Cerebellar cortex (tissue), 1 donor: ENCODE measurements around the gene TRUB2.

Source experiments
- DNase-seq: peaks from one replicate; pipeline ENCODE4 v3.0.0-alpha.2; 2015; ENCODE audit warnings: low spot score

TRUB2 gene

DNA sequence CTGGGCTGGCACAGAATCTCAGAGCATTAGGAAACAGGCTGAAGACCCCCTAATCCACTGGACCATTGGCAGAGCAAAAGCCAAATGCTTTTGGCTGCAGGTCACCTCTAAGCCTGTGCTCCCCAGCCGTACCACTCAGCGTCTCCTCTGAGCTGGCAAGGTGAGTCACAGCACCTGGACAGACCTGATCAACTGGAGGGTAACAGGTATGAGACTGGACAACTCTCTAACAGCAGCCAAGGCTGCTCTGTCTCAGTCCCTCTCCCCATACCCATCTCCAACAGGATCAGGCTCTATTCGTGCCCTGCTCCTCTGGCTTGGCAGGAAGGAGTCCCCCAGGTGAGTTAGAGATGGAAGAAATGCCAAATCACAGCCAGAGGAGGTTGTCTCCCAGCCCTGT, 51.1 kb downstream of the TRUB2 start:
- no peak for DNase-seq

DNA sequence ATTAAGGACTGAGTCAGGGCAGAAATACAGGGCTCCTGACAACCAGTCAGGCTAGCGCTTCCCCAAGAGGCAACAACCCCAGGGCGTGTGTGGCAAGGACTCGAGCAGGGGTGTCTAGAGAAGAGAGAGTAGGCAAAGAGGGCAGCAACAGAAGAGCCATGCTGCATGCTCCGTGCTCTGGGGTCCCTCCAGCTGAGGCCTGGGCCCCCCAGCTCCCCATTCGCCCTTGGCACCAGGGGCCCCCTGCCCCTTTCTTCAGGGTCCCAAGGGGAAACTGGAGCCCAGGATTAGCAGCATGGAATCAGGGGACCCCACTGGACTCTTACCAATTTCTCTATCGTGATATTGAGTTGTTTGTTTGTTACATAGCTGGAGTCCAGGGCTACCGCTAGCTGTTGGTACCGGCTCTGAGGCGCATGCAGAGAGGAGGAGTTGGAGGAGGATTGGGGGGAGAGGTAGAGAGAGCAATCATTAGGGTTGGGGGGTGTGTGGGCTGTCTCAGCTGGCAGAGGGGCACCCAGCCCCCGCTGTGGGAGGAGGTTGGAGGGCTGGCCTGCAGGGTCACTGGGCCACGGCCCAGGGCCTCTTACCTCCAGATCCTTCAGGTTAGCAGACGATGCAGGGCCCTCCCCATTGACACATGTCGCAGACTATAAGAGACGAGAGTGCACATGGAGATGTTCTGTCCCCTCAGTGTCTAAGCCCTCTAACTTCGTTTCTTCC, 55.2 kb downstream of the TRUB2 start:
- DNase-seq = no peak

DNA sequence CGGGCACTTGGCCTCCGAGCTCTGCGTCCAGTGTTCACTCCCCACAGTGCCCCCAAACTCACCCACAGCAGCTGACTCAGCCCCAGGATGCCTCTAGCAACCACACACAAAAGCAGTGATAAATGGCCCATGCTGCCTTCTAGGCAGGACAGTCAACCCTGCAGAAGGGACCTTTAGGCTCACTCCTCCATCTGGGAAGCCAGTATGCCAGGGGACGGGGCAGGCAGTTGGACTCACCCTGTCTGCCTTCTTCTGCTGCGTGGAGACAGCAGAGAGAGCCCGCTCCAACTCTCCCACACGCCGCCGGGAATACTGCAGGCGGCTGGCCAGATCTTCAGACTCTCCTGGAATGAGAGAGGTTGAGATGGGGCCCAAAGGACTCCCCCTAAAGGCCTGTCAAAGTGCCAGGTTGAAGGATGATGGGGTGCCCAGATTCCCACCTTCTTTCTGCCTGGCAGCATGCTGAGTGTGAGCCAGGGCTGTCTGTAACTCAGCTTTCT, 56.8 kb downstream of the TRUB2 start:
- no peak for DNase-seq

DNA sequence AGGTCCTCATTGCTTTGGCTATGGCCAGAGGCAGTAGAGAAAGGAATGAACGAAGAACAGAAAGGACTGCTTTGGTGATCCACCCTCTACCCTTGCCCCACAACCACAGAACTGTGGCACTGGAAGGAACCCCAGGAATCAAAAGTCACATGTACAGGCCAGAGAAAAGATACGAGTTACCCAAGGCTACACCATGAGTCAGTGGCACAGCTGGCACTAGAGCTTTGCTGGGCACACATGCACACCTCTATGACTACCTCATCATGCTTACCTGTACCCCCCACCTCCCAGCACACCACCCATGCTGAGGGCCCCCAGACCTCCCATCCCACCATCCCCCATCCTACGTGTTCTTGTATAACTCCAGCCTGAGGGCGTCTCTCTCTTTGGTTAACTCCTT, 59.6 kb downstream of the TRUB2 start:
- DNase-seq = no peak

DNA sequence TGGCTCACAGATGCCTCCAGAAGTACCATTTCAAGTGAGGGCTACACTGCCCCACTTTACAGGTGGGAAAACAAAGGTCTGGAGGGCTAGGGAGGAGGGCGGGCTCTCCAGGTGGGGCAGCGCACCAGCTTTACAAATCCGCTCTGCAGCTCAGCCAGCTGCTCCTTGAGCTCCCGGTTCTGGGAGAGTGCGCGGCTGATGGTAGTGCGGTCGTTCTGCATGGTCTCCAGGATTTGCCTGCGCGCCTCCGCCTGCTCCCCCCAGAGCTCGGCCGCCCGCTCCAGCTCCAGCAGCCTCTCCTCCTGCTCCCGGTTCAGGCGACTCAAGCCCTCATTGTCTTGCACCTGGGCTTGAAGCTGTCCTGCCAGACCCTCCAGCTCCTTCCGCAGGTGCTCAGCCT, 61.9 kb downstream of the TRUB2 start:
- DNase-seq = no peak

DNA sequence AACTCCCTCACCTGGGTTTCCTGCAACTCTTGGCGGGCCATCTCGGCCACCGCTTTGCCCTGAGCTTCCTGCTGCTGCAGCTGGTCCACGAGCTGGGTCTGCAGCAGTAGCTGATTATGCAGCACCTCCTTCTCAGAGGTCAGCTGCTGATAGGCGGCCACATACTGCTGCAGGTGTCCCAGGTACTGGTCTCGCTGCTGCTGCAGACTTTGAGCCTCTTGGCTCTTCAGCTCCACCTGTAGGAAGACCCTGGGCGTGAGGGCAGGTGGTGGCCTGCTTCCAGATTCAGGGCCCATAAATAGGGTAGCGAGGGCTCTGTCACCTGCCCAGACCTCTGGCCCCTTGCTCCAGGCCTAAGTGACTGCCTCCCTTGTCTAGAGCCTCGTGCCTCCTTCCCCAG, 63.1 kb downstream of the TRUB2 start:
- no peak for DNase-seq

DNA sequence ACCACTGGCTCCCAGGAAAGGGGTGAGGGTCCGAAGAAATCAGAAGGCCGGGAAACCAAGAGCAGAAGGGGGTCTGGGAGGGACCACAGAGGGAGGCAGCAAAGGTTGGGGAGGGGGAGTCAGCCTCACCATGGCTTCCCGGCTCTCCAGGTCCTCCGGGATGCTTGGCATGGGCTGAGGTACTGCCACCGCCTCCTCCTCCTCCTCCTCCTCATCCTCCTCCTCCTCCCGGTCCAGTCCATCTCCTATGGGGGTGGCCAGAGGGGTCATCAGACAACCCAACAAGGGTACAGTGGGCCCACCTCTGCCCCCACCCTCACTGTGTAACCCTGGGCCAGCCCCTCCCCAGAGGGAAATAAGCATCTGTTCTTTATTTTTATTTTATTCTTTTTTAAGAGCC, 63.9 kb downstream of the TRUB2 start:
- DNase-seq = no peak

DNA sequence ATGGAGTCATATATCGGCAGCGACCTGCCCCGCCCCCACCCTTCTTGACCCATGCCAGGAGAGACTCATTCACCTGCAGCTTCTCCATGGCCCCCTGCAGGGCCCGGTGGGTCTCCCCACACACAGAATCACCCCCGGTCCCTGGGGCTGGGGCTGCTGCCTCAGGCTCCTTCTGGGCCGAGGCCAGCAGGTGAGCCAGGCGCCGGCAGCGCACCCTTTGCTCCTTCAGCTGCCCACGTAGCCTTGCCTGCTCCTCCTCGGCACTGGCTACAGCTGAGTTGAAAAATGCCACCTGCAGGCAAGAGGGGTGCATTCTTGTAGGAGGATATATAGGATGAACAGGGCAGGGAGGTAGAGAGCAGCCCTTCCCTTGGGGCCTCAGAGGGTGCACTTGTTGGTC, 64.3 kb downstream of the TRUB2 start:
- no peak for DNase-seq

DNA sequence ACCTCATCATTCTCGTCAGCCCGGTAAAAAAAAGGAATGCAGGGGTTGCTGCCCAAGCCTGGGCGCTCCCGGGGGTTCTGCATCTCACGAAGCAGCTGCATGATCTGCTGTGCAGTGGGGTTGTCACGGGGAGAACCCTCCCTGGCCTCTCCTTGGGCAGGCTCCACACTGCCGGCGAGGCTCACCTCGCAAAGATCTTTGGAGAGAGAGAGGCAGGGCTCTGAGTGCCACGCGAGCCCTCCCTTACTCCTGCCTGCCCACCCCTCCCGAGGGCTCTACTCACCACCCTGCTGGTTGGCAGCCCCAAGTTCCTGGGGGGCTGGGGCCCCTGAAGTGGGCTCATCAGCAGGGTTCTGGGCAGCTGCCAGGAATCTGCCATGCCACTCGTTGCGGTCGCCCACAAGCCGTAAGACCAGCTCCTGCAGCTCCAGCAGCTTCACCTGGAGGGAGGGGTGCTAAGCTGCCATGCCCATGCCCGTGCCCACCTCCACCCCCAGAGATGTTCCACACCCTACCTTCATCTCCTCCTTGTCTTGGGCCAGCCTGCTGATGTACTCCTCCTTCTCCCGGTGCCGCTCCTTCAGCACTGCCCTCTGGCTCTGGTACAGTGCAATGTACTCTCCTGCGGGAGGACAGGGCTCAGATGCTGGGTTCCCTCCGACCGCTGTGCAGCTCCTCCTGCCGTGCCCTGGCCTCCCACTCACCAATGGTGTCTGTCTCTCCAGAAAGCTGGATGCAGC, 65.0 kb downstream of the TRUB2 start:
- DNase-seq = peak; percentile 77
